Ishikawa (cell line): ENCODE data around the gene SETD7.

ENCODE experiments used
- TF ChIP-seq, protein P1 (sequence below): IDR thresholded peaks from 2 replicates; pipeline ENCODE4 v1.6.1; 2012; ENCODE audit warnings: low read depth, mild to moderate bottlenecking
- TF ChIP-seq, protein P2 (sequence below): IDR thresholded peaks from 2 replicates; pipeline ENCODE4 v1.6.1; 2012

DNA sequence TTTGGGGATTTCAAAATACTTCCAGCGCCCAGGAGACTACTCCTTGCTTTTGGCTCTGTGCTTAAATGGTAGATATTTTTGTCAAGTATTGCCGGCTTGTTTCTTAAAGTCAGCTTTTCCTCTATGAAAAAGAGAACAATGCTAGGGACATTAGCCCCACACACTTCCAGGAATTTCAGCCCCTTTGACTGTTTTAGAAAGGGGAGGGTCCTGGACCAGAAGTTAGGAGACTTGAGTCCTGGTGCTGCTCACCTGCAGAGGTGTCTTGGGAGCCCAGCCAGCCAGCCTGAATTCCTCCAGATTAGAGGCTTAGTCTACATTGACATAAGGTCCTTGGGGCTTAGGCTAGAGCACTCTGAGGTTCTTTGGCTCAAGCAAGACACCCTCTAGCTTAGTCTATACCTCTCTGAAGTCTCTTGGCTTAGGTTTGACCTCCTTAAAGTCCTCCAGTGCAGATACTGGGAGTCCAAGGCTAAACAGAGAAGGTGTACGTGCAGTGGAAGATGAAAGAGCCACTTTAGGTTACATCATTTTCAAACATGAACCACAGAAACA is 1.6 kb upstream of the SETD7 start:
- TF ChIP-seq, protein P1, sequence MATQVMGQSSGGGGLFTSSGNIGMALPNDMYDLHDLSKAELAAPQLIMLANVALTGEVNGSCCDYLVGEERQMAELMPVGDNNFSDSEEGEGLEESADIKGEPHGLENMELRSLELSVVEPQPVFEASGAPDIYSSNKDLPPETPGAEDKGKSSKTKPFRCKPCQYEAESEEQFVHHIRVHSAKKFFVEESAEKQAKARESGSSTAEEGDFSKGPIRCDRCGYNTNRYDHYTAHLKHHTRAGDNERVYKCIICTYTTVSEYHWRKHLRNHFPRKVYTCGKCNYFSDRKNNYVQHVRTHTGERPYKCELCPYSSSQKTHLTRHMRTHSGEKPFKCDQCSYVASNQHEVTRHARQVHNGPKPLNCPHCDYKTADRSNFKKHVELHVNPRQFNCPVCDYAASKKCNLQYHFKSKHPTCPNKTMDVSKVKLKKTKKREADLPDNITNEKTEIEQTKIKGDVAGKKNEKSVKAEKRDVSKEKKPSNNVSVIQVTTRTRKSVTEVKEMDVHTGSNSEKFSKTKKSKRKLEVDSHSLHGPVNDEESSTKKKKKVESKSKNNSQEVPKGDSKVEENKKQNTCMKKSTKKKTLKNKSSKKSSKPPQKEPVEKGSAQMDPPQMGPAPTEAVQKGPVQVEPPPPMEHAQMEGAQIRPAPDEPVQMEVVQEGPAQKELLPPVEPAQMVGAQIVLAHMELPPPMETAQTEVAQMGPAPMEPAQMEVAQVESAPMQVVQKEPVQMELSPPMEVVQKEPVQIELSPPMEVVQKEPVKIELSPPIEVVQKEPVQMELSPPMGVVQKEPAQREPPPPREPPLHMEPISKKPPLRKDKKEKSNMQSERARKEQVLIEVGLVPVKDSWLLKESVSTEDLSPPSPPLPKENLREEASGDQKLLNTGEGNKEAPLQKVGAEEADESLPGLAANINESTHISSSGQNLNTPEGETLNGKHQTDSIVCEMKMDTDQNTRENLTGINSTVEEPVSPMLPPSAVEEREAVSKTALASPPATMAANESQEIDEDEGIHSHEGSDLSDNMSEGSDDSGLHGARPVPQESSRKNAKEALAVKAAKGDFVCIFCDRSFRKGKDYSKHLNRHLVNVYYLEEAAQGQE: no peak
- TF ChIP-seq, protein P2, sequence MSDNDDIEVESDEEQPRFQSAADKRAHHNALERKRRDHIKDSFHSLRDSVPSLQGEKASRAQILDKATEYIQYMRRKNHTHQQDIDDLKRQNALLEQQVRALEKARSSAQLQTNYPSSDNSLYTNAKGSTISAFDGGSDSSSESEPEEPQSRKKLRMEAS: no peak
